A549 (cell line): ENCODE results near the gene PHACTR2. TPM values are rescaled to one million over a fixed set of nuclear protein-coding genes. Genes with fewer than 3 reads are reported as not detected.

Experiments
- ATAC-seq, 2 experiments: fragments of 200-7000 bp in 1 of 2; fragments of >200 bp in 1 of 2; cut with Nextera tagmentation in 1 of 2; cut with Tn5 transposase in 1 of 2; 3 replicates each; pipeline versions ENCODE4 v1.8.0 to v1.9.1; 2018 to 2020; ENCODE audit warnings: mild to moderate bottlenecking in 1 of 2, moderate library complexity in 1 of 2
- CTCF ChIA-PET: fragments of 300-600 bp; sonication (Branson Sonifier 250); formaldehyde crosslinking; extraction: SDS; loops from one replicate; lab custom pipeline; 2021; ENCODE audit warnings: antibody characterized with exemption, inconsistent platforms; lab: Yijun Ruan, JAX
- POLR2A ChIA-PET: fragments of 350-600 bp; formaldehyde crosslinking; extraction: SDS; loops from one replicate; lab custom pipeline; 2021; ENCODE audit warnings: antibody characterized with exemption, inconsistent platforms; lab: Yijun Ruan, JAX
- DNase-seq, 2 experiments: peaks; one replicate each; pipeline versions ENCODE4 v3.0.0 to v3.0.0-alpha.2; 2011 to 2016; ENCODE audit warnings: low read depth in 1 of 2, low spot score in 1 of 2
- FAIRE-seq: peaks from 2 replicates; lab custom pipeline; 2011; peaks lifted over from hg19 to GRCh38; lab: Jason Lieb, UNC
- H3K27ac ChIP-seq, 2 experiments: fragments of >200 bp; sonication (Bioruptor Twin); formaldehyde crosslinking; 3 replicates each; pipeline ENCODE4 v1.5.1; 2016 to 2017
- H3K4me1 ChIP-seq: fragments of >200 bp; sonication (Bioruptor Twin); formaldehyde crosslinking; 3 replicates; pipeline ENCODE4 v1.6.1; 2016
- H3K4me2 ChIP-seq: fragments of >200 bp; sonication (Bioruptor Twin); formaldehyde crosslinking; 3 replicates; pipeline ENCODE4 v1.6.1; 2016
- H3K4me3 ChIP-seq: fragments of >200 bp; sonication (Bioruptor Twin); formaldehyde crosslinking; 3 replicates; pipeline ENCODE4 v1.5.1; 2016
- H3K9me3 ChIP-seq: fragments of >200 bp; sonication (Bioruptor Twin); formaldehyde crosslinking; 3 replicates; pipeline ENCODE4 v1.6.1; 2016
- CHD2 ChIP-seq: fragments of 150-350 bp; IDR thresholded peaks from 2 replicates; pipeline ENCODE4 v1.6.1; 2014; ENCODE audit warnings: low read length; ENCODE audit not compliant: partially characterized antibody
- CHD4 ChIP-seq: fragments of 200-600 bp; sonication (generic); IDR thresholded peaks from 2 replicates; pipeline ENCODE4 v1.6.1; 2016; ENCODE audit warnings: antibody characterized with exemption, mild to moderate bottlenecking, borderline replicate concordance
- CTCF ChIP-seq: fragments of >200 bp; sonication (Bioruptor Twin); formaldehyde crosslinking; IDR thresholded peaks from 3 replicates; pipeline ENCODE4 v1.5.1; 2016
- EHMT2 ChIP-seq: fragments of 200-600 bp; sonication (generic); IDR thresholded peaks from 2 replicates; pipeline ENCODE4 v1.6.1; 2016; ENCODE audit warnings: antibody characterized with exemption, low read depth, mild to moderate bottlenecking, moderate library complexity
- FOSL2 ChIP-seq, 2 experiments: fragments of 450-650 bp in 1 of 2; fragments of >200 bp in 1 of 2; sonication (Bioruptor Twin) in 1 of 2; formaldehyde crosslinking; IDR thresholded peaks; 2 replicates each; pipeline versions ENCODE4 v1.5.0 to v1.6.1; 2016 to 2020; ENCODE audit warnings: mild to moderate bottlenecking in 1 of 2, moderate library complexity in 1 of 2
- GATA3 ChIP-seq: IDR thresholded peaks from 2 replicates; pipeline ENCODE4 v1.6.1; 2012; ENCODE audit warnings: borderline replicate concordance
- HDAC2 ChIP-seq: fragments of 200-600 bp; sonication (generic); IDR thresholded peaks from 2 replicates; pipeline ENCODE4 v1.6.1; 2016
- HEYL ChIP-seq: fragments of 250-450 bp; sonication (Bioruptor Pico); IDR thresholded peaks from 2 replicates; pipeline ENCODE4 v1.8.0; 2021; ENCODE audit warnings: mild to moderate bottlenecking, moderate library complexity
- HOXB13 ChIP-seq: fragments of 250-450 bp; sonication (Bioruptor Pico); IDR thresholded peaks from 2 replicates; pipeline ENCODE4 v1.5.0; 2020; ENCODE audit warnings: low read depth, mild to moderate bottlenecking, moderate library complexity
- KDM5A ChIP-seq: fragments of 200-600 bp; sonication (generic); IDR thresholded peaks from 2 replicates; pipeline ENCODE4 v1.6.1; 2016; ENCODE audit warnings: antibody characterized with exemption, mild to moderate bottlenecking
- MAFK ChIP-seq: fragments of 450-650 bp; IDR thresholded peaks from 2 replicates; pipeline ENCODE4 v1.6.1; 2014; ENCODE audit not compliant: partially characterized antibody
- NFE2L2 ChIP-seq: fragments of 150-350 bp; conservative IDR thresholded peaks from 2 replicates; pipeline ENCODE4 v1.6.1; 2014; ENCODE audit warnings: low read length
- NPAS2 ChIP-seq: fragments of 250-450 bp; sonication (Bioruptor Pico); IDR thresholded peaks from 2 replicates; pipeline ENCODE4 v1.8.0; 2022; ENCODE audit warnings: mild to moderate bottlenecking, moderate library complexity, borderline replicate concordance
- NR3C1 ChIP-seq: fragments of >200 bp; sonication (Bioruptor Twin); formaldehyde crosslinking; IDR thresholded peaks from 3 replicates; pipeline ENCODE4 v1.6.1; 2017
- PBX3 ChIP-seq: IDR thresholded peaks from 2 replicates; pipeline ENCODE4 v1.6.1; 2012
- PHF8 ChIP-seq: fragments of 200-600 bp; sonication (generic); IDR thresholded peaks from 2 replicates; pipeline ENCODE4 v1.6.1; 2016; ENCODE audit warnings: low read depth, mild to moderate bottlenecking, antibody characterized with exemption, moderate library complexity, borderline replicate concordance
- RCOR1 ChIP-seq: fragments of 150-350 bp; IDR thresholded peaks from 2 replicates; pipeline ENCODE4 v1.6.1; 2014; ENCODE audit warnings: antibody characterized with exemption, low read length, low read depth
- ZNF302 ChIP-seq: fragments of 250-450 bp; sonication (Bioruptor Pico); IDR thresholded peaks from 2 replicates; pipeline ENCODE4 v1.9.0; 2021; ENCODE audit warnings: inconsistent platforms, mild to moderate bottlenecking, moderate library complexity
- WGBS: methylation state at CpG from one replicate; pipeline ENCODE4 v1.1.6; 2017; ENCODE audit errors: missing lambda C conversion rate; 5-methylcytosine and 5-hydroxymethylcytosine counted together
- polyA plus RNA-seq, 4 experiments: library from polyadenylated mRNA; depleted of rRNA in 3 of 4; stranded (reverse); fragments of >200 nt; fragmentation: RNase III in 1 of 4; extraction: RNeasy Plus Mini Kit Qiagen cat#74134 plus additional on column Dnase treatment in 1 of 4; gene quantifications; 2 replicates in 3 of 4; 3 replicates in 1 of 4; pipeline ENCODE4 v1.2.3, GENCODE V29; 2011 to 2017
- TF ChIP-seq, protein P1 (sequence below): IDR thresholded peaks from 2 replicates; pipeline ENCODE4 v1.6.1; 2012; ENCODE audit warnings: low read depth, borderline replicate concordance

The PHACTR2 gene
- polyA plus RNA-seq, 2 of the 4 experiments (the other 2 are of a cell fraction), result 2.5 to 10.4 TPM

GRCh38 chr6:143821359-143821758 is 143.6 kb downstream of the PHACTR2 start:
- Histone ChIP-seq H3K9me3 (no peaks in the 10 kb centered on the region), H3K4me2 (no peak overlapping the region), H3K27ac (no peak overlapping the region), H3K4me3 (no peak overlapping the region), H3K4me1 (no peaks in the 10 kb centered on the region)
- 93% methylated on average over 6 of the region's 6 CpGs for WGBS
- TF ChIP-seq EHMT2 (no peak), CTCF (no peak), HDAC2 (no peak), NFE2L2 (no peak), CHD2 (no peak), ZNF302 (no peak), HOXB13 (CRISPR knock-in tag) (no peak)
- ATAC-seq (no peak), FAIRE-seq (no peak), DNase-seq (no peak)
- CTCF ChIA-PET, result interaction anchor here (1.1 kb wide), 1 partner anchor 14 kb away, joined by 3 read pairs; no protein-coding TSS in a partner anchor
- POLR2A ChIA-PET, result no interaction called here

- Histone ChIP-seq H3K9me3 (no peaks in the 10 kb centered on the region), H3K4me3 (no peak overlapping the region), H3K27ac (no peak overlapping the region), H3K4me1 (no peaks in the 10 kb centered on the region), H3K4me2 (no peak overlapping the region)
- ChIA-PET CTCF (interaction anchor here (0.5 to 1.3 kb wide), 2 partner anchors 161 to 247 kb away, joined by 3 to 5 read pairs; no protein-coding TSS in a partner anchor), POLR2A (no interaction called here)
- WGBS, result 59% methylated on average over 3 of the region's 3 CpGs
- no peak for ATAC-seq
- FAIRE-seq, result no peak
- TF ChIP-seq EHMT2, result no peak
- DNase-seq, result no peak
These were observed 144.8 kb downstream of the PHACTR2 start for GRCh38 chr6:143822584-143823024.

GRCh38 chr6:143823548-143823947 is 145.8 kb downstream of the PHACTR2 start:
- WGBS, result 77% methylated on average over 6 of the region's 6 CpGs
- no peak for TF ChIP-seq KDM5A
- TF ChIP-seq RCOR1, result no peak
- TF ChIP-seq MAFK, result no peak
- no peak for TF ChIP-seq NR3C1
- no peak for TF ChIP-seq FOSL2 (IDR thresholded peaks at IDR 0.05)
- no peak for TF ChIP-seq FOSL2 (CRISPR knock-in tag; IDR thresholded peaks at IDR 0.05)
- TF ChIP-seq CHD4, result no peak
- TF ChIP-seq CTCF, result no peak
- no peak for TF ChIP-seq HEYL (CRISPR knock-in tag)
- no peak for TF ChIP-seq PHF8
- no peak for TF ChIP-seq GATA3
- TF ChIP-seq, protein P1, sequence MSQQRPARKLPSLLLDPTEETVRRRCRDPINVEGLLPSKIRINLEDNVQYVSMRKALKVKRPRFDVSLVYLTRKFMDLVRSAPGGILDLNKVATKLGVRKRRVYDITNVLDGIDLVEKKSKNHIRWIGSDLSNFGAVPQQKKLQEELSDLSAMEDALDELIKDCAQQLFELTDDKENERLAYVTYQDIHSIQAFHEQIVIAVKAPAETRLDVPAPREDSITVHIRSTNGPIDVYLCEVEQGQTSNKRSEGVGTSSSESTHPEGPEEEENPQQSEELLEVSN, result no peak
- TF ChIP-seq NFE2L2, result no peak
- no peak for TF ChIP-seq NPAS2 (CRISPR knock-in tag)
- no peak for TF ChIP-seq PBX3

More at GRCh38 chr6:143823548-143823947, 145.8 kb downstream of the PHACTR2 start:
- no peak overlapping the region for H3K4me2 ChIP-seq
- DNase-seq (no peak), FAIRE-seq (no peak), ATAC-seq (no peak)
- H3K27ac ChIP-seq, result no peak overlapping the region
- ChIA-PET CTCF (interaction anchor here (1.3 kb wide), 1 partner anchor 248 kb away, joined by 5 read pairs; no protein-coding TSS in a partner anchor), POLR2A (no interaction called here)
- no peaks in the 10 kb centered on the region for H3K9me3 ChIP-seq
- H3K4me3 ChIP-seq, result no peak overlapping the region
- no peaks in the 10 kb centered on the region for H3K4me1 ChIP-seq
